Esophagus squamous epithelium (tissue), 5 donors: ENCODE measurements around the gene MEOX2. TPM values are rescaled to one million over a fixed set of nuclear protein-coding genes. Genes with fewer than 3 reads are reported as not detected.

ENCODE experiments used
- DNase-seq: peaks from one replicate; lab custom pipeline; 2025; lab: John Stamatoyannopoulos, UW
- H3K27ac ChIP-seq, 4 donors: fragments of 200-600 bp; sonication (generic); one replicate each; pipeline ENCODE4 v1.5.1; 2016 to 2019; ENCODE audit warnings: mild to moderate bottlenecking in 1 of 4
- H3K27me3 ChIP-seq, 4 donors: fragments of 200-600 bp; sonication (generic); 1 replicate in 3 of 4; 2 replicates in 1 of 4; pipeline versions ENCODE4 v1.5.1 to v1.6.0; 2017 to 2021; ENCODE audit warnings: antibody characterized with exemption in 1 of 4
- H3K36me3 ChIP-seq, 3 donors: fragments of 200-600 bp; sonication (generic); one replicate each; pipeline ENCODE4 v1.5.1; 2016 to 2019
- H3K4me1 ChIP-seq, 3 donors: fragments of 200-600 bp; sonication (generic); one replicate each; pipeline ENCODE4 v1.5.1; 2017 to 2019
- H3K4me3 ChIP-seq, 4 donors: fragments of 200-600 bp; sonication (generic); 1 replicate in 3 of 4; 2 replicates in 1 of 4; pipeline ENCODE4 v1.5.1; 2016 to 2019; ENCODE audit warnings: mild to moderate bottlenecking in 2 of 4, moderate library complexity in 1 of 4
- H3K9me3 ChIP-seq, 3 donors: fragments of 200-600 bp; sonication (generic); one replicate each; pipeline ENCODE4 v1.5.1; 2016 to 2019
- POLR2A ChIP-seq, 4 donors: fragments of 450-650 bp; IDR thresholded peaks; one replicate each; pipeline ENCODE4 v1.6.1; 2017; ENCODE audit warnings: antibody characterized with exemption in 4 of 4, mild to moderate bottlenecking in 4 of 4, moderate library complexity in 3 of 4
- WGBS, 2 donors: methylation state at CpG; one replicate each; pipeline ENCODE4 v1.1.5; 2018; 5-methylcytosine and 5-hydroxymethylcytosine counted together
- intact Hi-C: fragments of 100-400 bp; cut with DNase I; formaldehyde crosslinking; loops from one replicate; pipeline ENCODE4 v1.15.0; 2022
- total RNA-seq, 4 donors: library from RNA; depleted of rRNA; stranded (reverse); fragments of >200 nt; gene quantifications; one replicate each; pipeline ENCODE4 v1.1.0, GENCODE V29; 2016
- TF ChIP-seq, protein P1 (sequence below), 6 experiments: fragments of 450-650 bp in 4 of 6; fragments of 200-600 bp in 2 of 6; sonication (generic) in 2 of 6; IDR thresholded peaks; one replicate each; pipeline ENCODE4 v1.5.1; 2016 to 2019; ENCODE audit warnings: antibody characterized with exemption in 6 of 6, mild to moderate bottlenecking in 4 of 6, moderate library complexity in 4 of 6
- donor health status: DM: yes; HTN: yes; CAD: no.

Gene MEOX2
- total RNA-seq, 4 donors from 2014 or later: 0.19 to 3.2 (median 2.0) TPM

DNA sequence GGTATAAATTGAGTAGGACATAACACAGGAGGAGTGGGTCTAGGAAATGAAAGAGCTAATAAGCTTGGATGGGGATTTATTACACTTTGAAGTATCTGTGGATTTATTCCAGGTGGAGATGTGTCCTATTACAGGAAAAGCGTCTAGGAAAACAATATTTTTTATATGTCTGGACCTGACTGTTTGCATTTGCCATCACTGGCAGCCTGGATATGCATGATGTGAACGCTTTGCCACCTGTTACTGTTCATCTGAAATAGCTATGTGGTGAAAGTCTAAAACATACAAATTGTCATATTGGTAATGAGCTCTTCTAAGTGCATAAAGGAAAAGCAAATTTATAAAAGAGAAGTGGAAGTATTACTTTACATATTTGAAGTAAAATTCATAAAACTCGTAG lies 93.1 kb downstream of the MEOX2 start:
- no peaks in the 10 kb centered on the region for H3K9me3 ChIP-seq
- no peaks in the 10 kb centered on the region for H3K36me3 ChIP-seq
- no peak overlapping the region for H3K27ac ChIP-seq
- DNase-seq: no peak
- no peaks in the 10 kb centered on the region for H3K27me3 ChIP-seq
- no peak overlapping the region for H3K4me3 ChIP-seq
- 61 to 70% methylated on average over 3 of the region's 3 CpGs for WGBS, 2 donors
- intact Hi-C loops: no loop called here
- no peaks in the 10 kb centered on the region for H3K4me1 ChIP-seq
- TF ChIP-seq, protein P1, sequence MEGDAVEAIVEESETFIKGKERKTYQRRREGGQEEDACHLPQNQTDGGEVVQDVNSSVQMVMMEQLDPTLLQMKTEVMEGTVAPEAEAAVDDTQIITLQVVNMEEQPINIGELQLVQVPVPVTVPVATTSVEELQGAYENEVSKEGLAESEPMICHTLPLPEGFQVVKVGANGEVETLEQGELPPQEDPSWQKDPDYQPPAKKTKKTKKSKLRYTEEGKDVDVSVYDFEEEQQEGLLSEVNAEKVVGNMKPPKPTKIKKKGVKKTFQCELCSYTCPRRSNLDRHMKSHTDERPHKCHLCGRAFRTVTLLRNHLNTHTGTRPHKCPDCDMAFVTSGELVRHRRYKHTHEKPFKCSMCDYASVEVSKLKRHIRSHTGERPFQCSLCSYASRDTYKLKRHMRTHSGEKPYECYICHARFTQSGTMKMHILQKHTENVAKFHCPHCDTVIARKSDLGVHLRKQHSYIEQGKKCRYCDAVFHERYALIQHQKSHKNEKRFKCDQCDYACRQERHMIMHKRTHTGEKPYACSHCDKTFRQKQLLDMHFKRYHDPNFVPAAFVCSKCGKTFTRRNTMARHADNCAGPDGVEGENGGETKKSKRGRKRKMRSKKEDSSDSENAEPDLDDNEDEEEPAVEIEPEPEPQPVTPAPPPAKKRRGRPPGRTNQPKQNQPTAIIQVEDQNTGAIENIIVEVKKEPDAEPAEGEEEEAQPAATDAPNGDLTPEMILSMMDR (IDR thresholded peaks at IDR 0.05): no peak
- TF ChIP-seq POLR2A (IDR thresholded peaks at IDR 0.05): no peak

DNA sequence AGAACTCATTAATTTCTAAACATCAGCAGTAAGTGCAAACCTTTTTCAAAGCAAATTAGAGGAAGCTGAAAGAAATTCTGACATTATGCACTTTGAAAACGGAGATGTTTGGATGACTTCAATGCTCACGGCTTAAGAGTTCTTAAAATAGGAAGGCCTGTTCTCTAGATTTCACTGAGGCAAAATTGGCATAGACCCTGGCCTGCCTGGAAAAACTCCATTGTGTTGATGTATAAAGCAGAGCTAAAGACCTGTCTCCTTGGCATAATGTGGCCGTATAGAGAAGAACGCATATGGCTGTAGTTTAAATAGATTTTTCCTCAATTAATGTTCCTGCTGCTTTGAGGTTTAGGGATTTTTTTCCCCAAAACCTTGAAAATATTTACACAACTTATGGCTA lies 100.2 kb downstream of the MEOX2 start:
- 67 to 83% methylated on average over 4 of the region's 4 CpGs for WGBS, 2 donors
- intact Hi-C loops: no loop called here

DNA sequence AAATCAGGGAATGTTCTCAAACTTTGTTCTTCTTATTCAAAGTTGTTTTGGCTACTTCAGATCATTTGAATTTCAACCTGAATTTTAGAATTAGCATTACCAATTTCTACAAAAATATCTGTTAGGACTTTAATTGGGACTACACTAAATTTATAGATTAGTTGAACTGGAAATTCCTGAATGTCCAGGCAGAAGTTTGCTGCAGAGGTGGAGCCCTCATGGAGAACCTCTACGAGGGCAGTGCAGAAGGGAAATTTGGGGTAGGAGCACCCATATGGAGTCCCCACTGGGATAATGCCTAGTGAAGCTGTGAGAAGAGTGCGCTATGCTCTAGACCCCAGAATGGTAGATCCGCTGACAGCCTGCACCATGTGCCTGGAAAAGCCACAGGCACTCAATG lies 101.9 kb downstream of the MEOX2 start:
- Histone ChIP-seq H3K36me3 (no peaks in the 10 kb centered on the region), H3K4me1 (no peaks in the 10 kb centered on the region), H3K9me3 (peaks cover 0 to 7% (median 2%) of the 10 kb centered on the region in 3 donors), H3K27me3 (no peaks in the 10 kb centered on the region), H3K27ac (no peak overlapping the region), H3K4me3 (no peak overlapping the region)
- DNase-seq: no peak
- intact Hi-C loops: no loop called here
- TF ChIP-seq, protein P1 (IDR thresholded peaks at IDR 0.05): no peak
- TF ChIP-seq POLR2A (IDR thresholded peaks at IDR 0.05): no peak
- WGBS, 2 donors: 75 to 81% methylated on average over 2 to 3 of the region's 3 CpGs

More for the DNA sequence above, 100.2 kb downstream of the MEOX2 start:
- H3K4me1 ChIP-seq: no peaks in the 10 kb centered on the region
- no peak overlapping the region for H3K27ac ChIP-seq
- H3K9me3 ChIP-seq: peaks cover 0 to 7% (median 2%) of the 10 kb centered on the region in 3 donors
- TF ChIP-seq, protein P1 (IDR thresholded peaks at IDR 0.05): no peak
- H3K36me3 ChIP-seq: no peaks in the 10 kb centered on the region
- no peak for DNase-seq
- no peak overlapping the region for H3K4me3 ChIP-seq
- no peaks in the 10 kb centered on the region for H3K27me3 ChIP-seq

DNA sequence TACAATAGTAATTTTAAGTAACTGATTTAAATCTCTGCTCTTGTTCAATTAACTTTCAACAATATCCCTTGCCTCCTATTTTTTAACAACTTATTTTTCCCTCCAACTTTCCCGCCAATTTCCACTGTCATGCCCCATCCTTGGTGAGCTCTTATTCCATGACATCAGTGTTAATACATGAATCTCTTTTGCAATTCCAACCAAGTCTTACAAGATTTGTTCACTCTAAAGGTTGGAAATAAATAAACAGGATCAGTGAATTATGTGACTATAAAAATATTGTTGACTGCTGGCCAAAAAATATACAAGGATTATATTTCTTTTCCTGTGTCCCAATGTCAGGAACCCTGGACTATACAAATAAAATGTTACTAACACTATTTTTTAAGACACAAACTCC lies 103.7 kb downstream of the MEOX2 start:
- no peaks in the 10 kb centered on the region for H3K4me1 ChIP-seq
- H3K27me3 ChIP-seq: no peaks in the 10 kb centered on the region
- no peaks in the 10 kb centered on the region for H3K36me3 ChIP-seq
- no peak overlapping the region for H3K4me3 ChIP-seq
- no peak for DNase-seq
- H3K9me3 ChIP-seq: peaks cover 0 to 7% (median 2%) of the 10 kb centered on the region in 3 donors
- WGBS, 2 donors: 67 to 82% methylated on average over 1 of the region's 1 CpG
- no peak overlapping the region for H3K27ac ChIP-seq
- TF ChIP-seq POLR2A (IDR thresholded peaks at IDR 0.05): no peak
- TF ChIP-seq, protein P1 (IDR thresholded peaks at IDR 0.05): no peak
- intact Hi-C loops: no loop called here

DNA sequence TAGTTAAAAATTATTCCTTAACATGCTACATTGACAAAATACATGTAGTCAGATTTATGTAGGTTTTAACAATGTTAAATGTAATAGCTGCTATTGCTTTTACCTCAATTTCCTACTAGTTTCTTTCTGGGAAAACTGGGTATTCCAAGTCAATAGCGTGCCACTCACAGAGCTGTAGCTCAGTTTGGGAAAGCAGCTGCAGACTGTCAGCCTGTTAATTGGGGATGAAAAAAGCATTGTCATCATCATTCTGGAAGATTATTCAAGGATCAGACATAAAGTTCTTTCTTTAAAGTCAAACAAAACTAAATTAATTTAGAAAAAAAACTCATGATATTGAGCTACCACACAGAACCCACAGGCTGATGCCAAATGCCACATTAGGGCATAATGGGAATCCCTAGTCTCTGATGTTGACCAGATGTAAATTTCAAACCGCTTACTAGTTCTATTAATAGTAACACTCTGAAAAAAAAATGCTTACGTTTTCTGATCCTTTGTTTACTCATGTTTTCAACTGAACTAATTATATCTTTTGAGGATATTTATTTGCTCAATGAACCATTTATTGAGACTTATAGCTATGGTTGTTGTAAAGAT lies 105.0 kb downstream of the MEOX2 start:
- TF ChIP-seq, protein P1 (IDR thresholded peaks at IDR 0.05): no peak
- TF ChIP-seq POLR2A (IDR thresholded peaks at IDR 0.05): no peak
- H3K27me3 ChIP-seq: no peaks in the 10 kb centered on the region
- WGBS, 2 donors: 41 to 46% methylated on average over 3 of the region's 3 CpGs
- intact Hi-C loops: no loop called here
- DNase-seq: no peak
- H3K36me3 ChIP-seq: no peaks in the 10 kb centered on the region
- H3K27ac ChIP-seq: no peak overlapping the region
- H3K9me3 ChIP-seq: peaks cover 0 to 7% (median 2%) of the 10 kb centered on the region in 3 donors
- H3K4me3 ChIP-seq: no peak overlapping the region
- H3K4me1 ChIP-seq: no peaks in the 10 kb centered on the region
